Measurements from ENCODE around the gene TECRL.

TECRL gene

DNA sequence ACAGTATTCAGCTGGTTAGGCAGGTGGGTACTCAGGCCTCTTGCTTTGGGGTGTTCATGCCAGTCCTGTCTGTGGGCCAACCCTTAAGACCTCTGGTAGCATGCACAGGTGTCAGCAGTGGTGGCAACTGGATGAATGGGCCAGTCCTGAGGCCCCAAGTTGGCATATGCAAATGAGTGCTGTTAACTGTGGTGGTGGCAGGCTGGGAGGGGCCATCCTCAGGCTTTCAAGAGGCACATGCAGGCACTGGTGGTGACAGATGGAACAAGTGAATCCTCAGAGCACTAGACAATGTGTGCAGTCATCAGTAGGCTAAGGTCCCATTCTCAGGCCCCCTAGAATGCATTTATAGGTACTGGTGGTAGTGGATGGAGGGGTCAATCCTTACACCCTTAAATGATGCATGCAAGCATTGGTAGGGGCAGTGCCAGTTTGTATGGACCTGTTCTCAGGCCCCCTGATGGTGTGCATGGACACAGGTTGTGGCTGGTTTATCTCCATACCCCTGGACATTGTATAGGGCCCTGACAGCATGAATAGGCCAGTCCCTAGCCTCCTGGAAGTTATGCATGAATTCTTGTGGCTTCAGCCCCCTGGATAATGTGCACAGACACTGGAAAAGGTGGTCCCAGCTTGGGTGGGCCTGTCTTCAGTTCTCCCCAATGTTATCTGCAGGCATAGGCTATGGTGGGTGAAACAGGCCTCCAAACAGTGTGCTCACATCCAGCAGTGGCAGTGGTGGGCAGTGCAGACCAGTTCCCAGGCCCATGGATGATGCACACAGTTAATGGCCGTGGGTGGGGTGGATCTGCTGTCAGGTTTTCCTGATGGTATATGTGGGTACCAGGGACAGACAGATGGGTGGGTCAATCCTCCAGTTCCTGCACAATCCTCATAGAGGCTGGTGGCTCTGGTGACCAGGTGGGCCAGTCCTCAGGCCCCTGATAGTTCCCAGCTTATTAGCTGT, 24.7 kb downstream of the TECRL start:
- H3K4me1 ChIP-seq (ENCODE audit: control insufficient read depth, insufficient read depth, low read length), result no peaks in the 10 kb centered on the region
- H3K36me3 ChIP-seq (ENCODE audit: control insufficient read depth, insufficient read depth, low read length), result no peaks in the 10 kb centered on the region
- H3K27ac ChIP-seq (ENCODE audit: low read length), result no peak overlapping the region
- no CpG with 5 or more reads among the region's 1 CpG for WGBS (ENCODE audit: insufficient coverage, insufficient read length)
- no peaks in the 10 kb centered on the region for H3K27me3 ChIP-seq (ENCODE audit: control insufficient read depth, insufficient read depth, low read length)
- H3K9me3 ChIP-seq (ENCODE audit: control insufficient read depth, insufficient read depth, low read length), result no peaks in the 10 kb centered on the region
- no peak for DNase-seq (ENCODE audit: low read depth, low spot score)
- no peak overlapping the region for H3K4me3 ChIP-seq (ENCODE audit: low read length)

DNA sequence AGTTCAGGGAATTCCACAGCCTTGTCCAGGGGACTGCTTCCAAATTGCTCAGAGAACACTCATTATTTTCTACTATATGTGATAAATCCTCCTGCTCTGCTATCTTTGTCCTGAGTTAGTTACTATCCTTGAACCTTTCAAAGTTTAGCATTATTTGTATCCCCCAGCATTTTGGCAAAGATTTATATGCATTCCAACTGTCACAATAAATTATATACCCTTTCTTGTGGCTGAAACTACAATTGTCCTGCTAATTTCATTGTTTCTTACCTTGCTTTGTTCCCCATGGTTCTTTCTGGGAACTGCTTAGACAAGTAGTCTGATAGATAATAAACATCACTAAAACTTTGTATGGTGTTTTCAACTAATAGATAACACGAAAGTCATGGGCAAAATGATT, 40.5 kb downstream of the TECRL start:
- WGBS (ENCODE audit: insufficient coverage, insufficient read length), result no CpG with 5 or more reads among the region's 1 CpG
- Histone ChIP-seq H3K36me3 (ENCODE audit: control insufficient read depth, insufficient read depth, low read length) (no peaks in the 10 kb centered on the region), H3K4me1 (ENCODE audit: control insufficient read depth, insufficient read depth, low read length) (no peaks in the 10 kb centered on the region), H3K27ac (ENCODE audit: low read length) (no peak overlapping the region), H3K27me3 (ENCODE audit: control insufficient read depth, insufficient read depth, low read length) (no peaks in the 10 kb centered on the region), H3K9me3 (ENCODE audit: control insufficient read depth, insufficient read depth, low read length) (no peaks in the 10 kb centered on the region), H3K4me3 (ENCODE audit: low read length) (no peak overlapping the region)
- DNase-seq (ENCODE audit: low read depth, low spot score), result no peak

DNA sequence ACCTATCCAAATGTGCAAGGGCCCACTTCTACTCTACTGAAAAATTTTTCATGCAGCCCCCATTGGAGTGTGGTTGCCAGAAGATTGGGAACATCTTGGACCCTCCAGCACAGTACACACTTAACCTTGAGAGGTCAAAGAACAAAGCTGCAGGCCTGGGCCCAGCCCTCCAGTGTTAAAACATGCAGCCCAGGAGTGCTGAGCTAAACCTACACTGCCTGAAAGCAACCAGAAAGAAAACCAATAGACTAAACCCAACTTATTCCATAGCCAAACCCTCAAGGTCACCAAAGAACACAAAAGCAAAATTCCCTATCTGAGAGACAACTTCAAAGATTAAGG, 47.9 kb downstream of the TECRL start:
- no peak for DNase-seq (ENCODE audit: low read depth, low spot score)
- no peak overlapping the region for H3K27ac ChIP-seq (ENCODE audit: low read length)
- no peaks in the 10 kb centered on the region for H3K9me3 ChIP-seq (ENCODE audit: control insufficient read depth, insufficient read depth, low read length)
- H3K36me3 ChIP-seq (ENCODE audit: control insufficient read depth, insufficient read depth, low read length), result no peaks in the 10 kb centered on the region
- no peaks in the 10 kb centered on the region for H3K4me1 ChIP-seq (ENCODE audit: control insufficient read depth, insufficient read depth, low read length)
- no peaks in the 10 kb centered on the region for H3K27me3 ChIP-seq (ENCODE audit: control insufficient read depth, insufficient read depth, low read length)
- H3K4me3 ChIP-seq (ENCODE audit: low read length), result no peak overlapping the region

DNA sequence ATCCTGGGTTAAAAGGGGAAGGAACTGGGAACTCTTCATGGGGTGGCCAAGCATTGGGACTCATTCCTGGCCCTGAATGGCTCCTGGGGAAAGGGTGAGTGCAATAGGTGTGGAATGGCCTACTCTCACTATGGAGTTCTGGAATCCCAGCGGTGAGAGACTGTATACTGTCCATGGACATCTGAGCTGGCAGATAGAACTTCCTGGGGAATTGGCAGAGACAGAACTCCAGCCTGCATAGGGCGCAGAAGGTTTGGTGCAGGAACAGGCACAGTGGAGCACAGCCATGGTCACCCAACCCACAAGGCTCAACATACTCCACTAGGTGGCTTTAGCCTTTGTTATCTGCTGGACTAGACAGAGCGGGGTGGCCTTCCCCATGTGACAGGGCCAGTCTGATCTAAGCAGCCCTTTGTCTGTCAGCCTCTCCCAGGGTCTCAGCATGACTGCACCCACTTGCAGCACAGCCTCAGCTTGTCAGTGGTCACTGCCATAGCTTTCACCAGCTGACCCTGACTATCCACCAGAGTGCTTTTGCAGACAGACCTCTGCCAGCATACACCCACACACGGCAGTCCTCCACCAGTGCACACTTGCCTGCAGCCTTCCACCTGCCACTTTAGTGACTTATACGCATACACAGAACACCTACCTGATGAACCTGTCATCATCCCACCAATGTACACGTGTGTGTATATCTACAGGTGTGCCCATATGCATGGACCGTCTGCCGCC, 48.4 kb downstream of the TECRL start:
- H3K27me3 ChIP-seq (ENCODE audit: control insufficient read depth, insufficient read depth, low read length), result no peaks in the 10 kb centered on the region
- H3K4me3 ChIP-seq (ENCODE audit: low read length), result no peak overlapping the region
- no peak for DNase-seq (ENCODE audit: low read depth, low spot score)
- H3K27ac ChIP-seq (ENCODE audit: low read length), result no peak overlapping the region
- no peaks in the 10 kb centered on the region for H3K36me3 ChIP-seq (ENCODE audit: control insufficient read depth, insufficient read depth, low read length)
- no peaks in the 10 kb centered on the region for H3K9me3 ChIP-seq (ENCODE audit: control insufficient read depth, insufficient read depth, low read length)
- no peaks in the 10 kb centered on the region for H3K4me1 ChIP-seq (ENCODE audit: control insufficient read depth, insufficient read depth, low read length)
- WGBS (ENCODE audit: insufficient coverage, insufficient read length), result no CpG with 5 or more reads among the region's 8 CpGs

- Histone ChIP-seq H3K27me3 (ENCODE audit: control insufficient read depth, insufficient read depth, low read length) (no peaks in the 10 kb centered on the region), H3K36me3 (ENCODE audit: control insufficient read depth, insufficient read depth, low read length) (no peaks in the 10 kb centered on the region), H3K4me1 (ENCODE audit: control insufficient read depth, insufficient read depth, low read length) (no peaks in the 10 kb centered on the region), H3K27ac (ENCODE audit: low read length) (no peak overlapping the region), H3K4me3 (ENCODE audit: low read length) (no peak overlapping the region), H3K9me3 (ENCODE audit: control insufficient read depth, insufficient read depth, low read length) (no peaks in the 10 kb centered on the region)
- no CpG with 5 or more reads among the region's 3 CpGs for WGBS (ENCODE audit: insufficient coverage, insufficient read length)
- no peak for DNase-seq (ENCODE audit: low read depth, low spot score)
Observed at GRCh38 chr4:64359489-64359888, 49.8 kb downstream of the TECRL start.

DNA sequence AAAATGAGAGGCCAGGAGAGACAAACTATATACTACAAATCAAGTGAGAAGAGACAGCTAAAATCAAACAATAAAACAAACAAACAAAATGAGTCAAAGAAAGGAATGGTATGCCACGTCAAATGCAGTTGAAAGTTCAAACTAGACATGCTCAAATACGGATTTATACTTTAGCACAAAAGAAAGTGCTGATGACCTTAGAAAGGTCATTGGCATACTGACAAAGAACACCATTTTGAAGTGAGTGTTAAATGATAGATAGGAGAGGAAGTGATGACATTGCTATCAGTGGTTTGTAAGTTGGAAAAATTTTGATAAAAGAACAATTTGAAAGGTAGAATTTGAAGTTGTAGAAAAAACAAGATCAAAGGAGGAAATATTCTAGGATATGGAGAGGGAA, 55.3 kb downstream of the TECRL start:
- no peaks in the 10 kb centered on the region for H3K27me3 ChIP-seq (ENCODE audit: control insufficient read depth, insufficient read depth, low read length)
- no CpG with 5 or more reads among the region's 2 CpGs for WGBS (ENCODE audit: insufficient coverage, insufficient read length)
- H3K36me3 ChIP-seq (ENCODE audit: control insufficient read depth, insufficient read depth, low read length), result no peaks in the 10 kb centered on the region
- DNase-seq (ENCODE audit: low read depth, low spot score), result no peak
- no peaks in the 10 kb centered on the region for H3K9me3 ChIP-seq (ENCODE audit: control insufficient read depth, insufficient read depth, low read length)
- no peak overlapping the region for H3K4me3 ChIP-seq (ENCODE audit: low read length)
- H3K4me1 ChIP-seq (ENCODE audit: control insufficient read depth, insufficient read depth, low read length), result no peaks in the 10 kb centered on the region
- no peak overlapping the region for H3K27ac ChIP-seq (ENCODE audit: low read length)

DNA sequence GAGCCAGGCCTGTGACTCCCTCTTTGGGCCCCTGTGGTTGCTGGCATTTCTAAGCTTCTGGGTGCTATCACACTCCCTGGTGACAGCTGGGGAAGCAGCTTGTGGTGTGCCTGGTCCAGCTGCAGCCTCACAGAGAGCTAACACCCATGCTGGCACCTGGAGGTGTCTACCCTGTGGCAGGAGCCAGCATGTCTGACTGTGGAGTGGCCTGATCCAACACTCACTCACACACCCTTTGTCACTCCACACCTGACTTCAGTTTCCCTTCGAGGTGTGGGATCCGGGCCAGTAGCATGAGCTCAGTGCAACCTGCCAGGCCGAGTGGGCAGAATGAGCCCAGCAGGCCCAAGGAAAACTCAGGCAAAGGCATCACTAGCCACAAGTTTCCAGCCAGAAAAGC, 67.5 kb downstream of the TECRL start:
- no peaks in the 10 kb centered on the region for H3K4me1 ChIP-seq (ENCODE audit: control insufficient read depth, insufficient read depth, low read length)
- DNase-seq (ENCODE audit: low read depth, low spot score), result no peak
- no peak overlapping the region for H3K27ac ChIP-seq (ENCODE audit: low read length)
- WGBS (ENCODE audit: insufficient coverage, insufficient read length), result no CpG with 5 or more reads among the region's 3 CpGs
- H3K4me3 ChIP-seq (ENCODE audit: low read length), result no peak overlapping the region
- H3K36me3 ChIP-seq (ENCODE audit: control insufficient read depth, insufficient read depth, low read length), result no peaks in the 10 kb centered on the region
- no peaks in the 10 kb centered on the region for H3K9me3 ChIP-seq (ENCODE audit: control insufficient read depth, insufficient read depth, low read length)
- no peaks in the 10 kb centered on the region for H3K27me3 ChIP-seq (ENCODE audit: control insufficient read depth, insufficient read depth, low read length)

- no CpG with 5 or more reads among the region's 5 CpGs for WGBS (ENCODE audit: insufficient coverage, insufficient read length)
- no peaks in the 10 kb centered on the region for H3K36me3 ChIP-seq (ENCODE audit: control insufficient read depth, insufficient read depth, low read length)
- no peak overlapping the region for H3K27ac ChIP-seq (ENCODE audit: low read length)
- DNase-seq (ENCODE audit: low read depth, low spot score), result no peak
- no peak overlapping the region for H3K4me3 ChIP-seq (ENCODE audit: low read length)
- no peaks in the 10 kb centered on the region for H3K9me3 ChIP-seq (ENCODE audit: control insufficient read depth, insufficient read depth, low read length)
- H3K27me3 ChIP-seq (ENCODE audit: control insufficient read depth, insufficient read depth, low read length), result no peaks in the 10 kb centered on the region
- no peaks in the 10 kb centered on the region for H3K4me1 ChIP-seq (ENCODE audit: control insufficient read depth, insufficient read depth, low read length)
Observed at GRCh38 chr4:64340218-64341110, 68.8 kb downstream of the TECRL start.

DNA sequence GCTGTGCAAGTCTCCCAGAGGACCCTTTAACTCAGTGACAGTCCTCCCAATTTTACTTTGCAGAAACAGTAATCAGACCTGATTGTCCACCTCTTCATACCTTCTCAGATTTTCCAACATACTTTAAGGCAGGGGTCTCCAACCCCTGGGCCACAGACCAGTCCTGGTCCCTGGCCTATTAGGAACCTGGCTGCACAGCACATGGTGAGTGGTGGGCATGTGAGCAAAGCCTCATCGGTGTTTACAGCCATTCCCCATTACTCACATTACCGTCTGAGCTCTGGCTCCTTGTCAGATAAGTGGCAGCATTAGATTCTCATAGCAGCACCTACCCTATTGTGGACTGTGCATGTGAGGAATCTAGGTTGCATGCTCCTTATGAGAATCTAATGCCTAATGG, 74.3 kb downstream of the TECRL start:
- DNase-seq (ENCODE audit: low read depth, low spot score), result no peak
- Histone ChIP-seq H3K27me3 (ENCODE audit: control insufficient read depth, insufficient read depth, low read length) (no peaks in the 10 kb centered on the region; the same call in 1 of the 2 replicates), H3K4me1 (ENCODE audit: control insufficient read depth, insufficient read depth, low read length) (no peaks in the 10 kb centered on the region), H3K4me3 (ENCODE audit: low read length) (no peak overlapping the region), H3K27ac (ENCODE audit: low read length) (no peak overlapping the region), H3K36me3 (ENCODE audit: control insufficient read depth, insufficient read depth, low read length) (no peaks in the 10 kb centered on the region), H3K9me3 (ENCODE audit: control insufficient read depth, insufficient read depth, low read length) (no peaks in the 10 kb centered on the region)
- WGBS (ENCODE audit: insufficient coverage, insufficient read length), result no CpG with 5 or more reads among the region's 2 CpGs

GRCh38 chr4:64330143-64330542, 79.1 kb downstream of the TECRL start:
- Histone ChIP-seq H3K4me3 (ENCODE audit: low read length) (no peak overlapping the region), H3K27ac (ENCODE audit: low read length) (no peak overlapping the region), H3K9me3 (ENCODE audit: control insufficient read depth, insufficient read depth, low read length) (no peaks in the 10 kb centered on the region), H3K36me3 (ENCODE audit: control insufficient read depth, insufficient read depth, low read length) (no peaks in the 10 kb centered on the region), H3K4me1 (ENCODE audit: control insufficient read depth, insufficient read depth, low read length) (no peaks in the 10 kb centered on the region), H3K27me3 (ENCODE audit: control insufficient read depth, insufficient read depth, low read length) (no peaks in the 10 kb centered on the region; the same call in 1 of the 2 replicates)
- DNase-seq (ENCODE audit: low read depth, low spot score), result no peak
- WGBS (ENCODE audit: insufficient coverage, insufficient read length), result no CpG with 5 or more reads among the region's 3 CpGs

All from iPS DF 6.9 (cell line).